ENCODE measurements around the gene HSD11B2.
A peak's percentile ranks its signal among the peaks of the same experiment; 100 is the strongest.

The HSD11B2 gene

GRCh38 chr16:67430977-67431774 is at the start of gene HSD11B2:
HSD11B2 (plus strand) TSS chr16:67431121; CDS start chr16:67431249, 128 bp downstream.
- no peak for DNase-seq (ENCODE audit: low read depth)

GRCh38 chr16:67383284-67383683 is 47.6 kb upstream of the HSD11B2 start:
- no peak for DNase-seq (ENCODE audit: low read depth)

GRCh38 chr16:67384778-67385510 is 46.0 kb upstream of the HSD11B2 start:
- no peak for DNase-seq (ENCODE audit: low read depth)

- no peak for DNase-seq (ENCODE audit: low read depth)
Observed at GRCh38 chr16:67386861-67387455, 44.0 kb upstream of the HSD11B2 start.

GRCh38 chr16:67387479-67388079 is 43.3 kb upstream of the HSD11B2 start:
- no peak for DNase-seq (ENCODE audit: low read depth)

- DNase-seq (ENCODE audit: low read depth), result no peak
Observed at GRCh38 chr16:67388191-67388590, 42.7 kb upstream of the HSD11B2 start.

- no peak for DNase-seq (ENCODE audit: low read depth)
Observed at GRCh38 chr16:67388591-67388990, 42.3 kb upstream of the HSD11B2 start.

GRCh38 chr16:67389911-67390815 is 40.8 kb upstream of the HSD11B2 start:
- no peak for DNase-seq (ENCODE audit: low read depth)

- no peak for DNase-seq (ENCODE audit: low read depth)
Observed at GRCh38 chr16:67390816-67391423, 40.0 kb upstream of the HSD11B2 start.

GRCh38 chr16:67391424-67392300 is 39.3 kb upstream of the HSD11B2 start:
- DNase-seq (ENCODE audit: low read depth), result no peak

GRCh38 chr16:67392301-67393059 is 38.4 kb upstream of the HSD11B2 start:
- no peak for DNase-seq (ENCODE audit: low read depth)

GRCh38 chr16:67393111-67393787 is 37.7 kb upstream of the HSD11B2 start, which contains the start of gene TPPP3:
TPPP3 (minus strand) TSS chr16:67393498; CDS start chr16:67391111, 2,387 bp downstream.
- peak; percentile 55 for DNase-seq (ENCODE audit: low read depth)

GRCh38 chr16:67393788-67394154 is 37.1 kb upstream of the HSD11B2 start:
- DNase-seq (ENCODE audit: low read depth), result no peak

- DNase-seq (ENCODE audit: low read depth), result no peak
Observed at GRCh38 chr16:67394155-67395104, 36.5 kb upstream of the HSD11B2 start.

- DNase-seq (ENCODE audit: low read depth), result no peak
Observed at GRCh38 chr16:67395105-67395457, 35.8 kb upstream of the HSD11B2 start.

- no peak for DNase-seq (ENCODE audit: low read depth)
Observed at GRCh38 chr16:67395458-67396158, 35.3 kb upstream of the HSD11B2 start.
